ENCODE measurements around the gene YARS1.

Gene YARS1

DNA sequence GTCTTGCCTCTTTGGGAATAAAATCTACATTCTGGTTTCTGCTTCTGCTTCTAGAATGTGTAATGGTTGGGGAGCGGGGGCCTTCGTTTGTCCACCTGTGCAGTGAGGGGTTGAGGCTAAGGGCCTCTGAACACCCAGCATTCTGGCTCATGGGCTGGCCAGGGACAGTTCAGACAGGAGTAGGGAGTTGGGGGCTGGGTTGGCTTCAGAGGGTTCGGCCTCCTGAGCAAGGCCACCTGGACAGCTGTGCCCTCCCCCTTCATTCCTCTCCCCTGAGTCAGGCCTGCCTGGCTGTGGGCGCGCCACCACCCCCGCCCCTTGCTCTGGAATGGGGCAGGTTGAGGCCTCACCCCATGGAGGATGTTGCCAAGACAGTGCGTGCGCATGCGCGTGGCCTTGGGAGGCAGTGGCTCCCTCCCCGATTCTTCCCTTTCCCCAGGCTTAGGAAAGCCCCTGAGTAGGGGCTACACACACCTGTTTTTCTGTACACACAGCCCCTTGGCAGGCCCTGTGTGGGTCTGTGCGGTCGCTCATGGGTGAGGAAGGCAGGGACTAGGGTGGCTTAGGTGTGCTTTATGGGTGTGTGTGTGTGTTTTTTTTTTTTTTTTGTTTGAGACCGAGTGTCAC lies 57.0 kb downstream of the YARS1 start:
- H3K27ac ChIP-seq, result peak overlapping the region; percentile 77
- TF ChIP-seq, protein P1, sequence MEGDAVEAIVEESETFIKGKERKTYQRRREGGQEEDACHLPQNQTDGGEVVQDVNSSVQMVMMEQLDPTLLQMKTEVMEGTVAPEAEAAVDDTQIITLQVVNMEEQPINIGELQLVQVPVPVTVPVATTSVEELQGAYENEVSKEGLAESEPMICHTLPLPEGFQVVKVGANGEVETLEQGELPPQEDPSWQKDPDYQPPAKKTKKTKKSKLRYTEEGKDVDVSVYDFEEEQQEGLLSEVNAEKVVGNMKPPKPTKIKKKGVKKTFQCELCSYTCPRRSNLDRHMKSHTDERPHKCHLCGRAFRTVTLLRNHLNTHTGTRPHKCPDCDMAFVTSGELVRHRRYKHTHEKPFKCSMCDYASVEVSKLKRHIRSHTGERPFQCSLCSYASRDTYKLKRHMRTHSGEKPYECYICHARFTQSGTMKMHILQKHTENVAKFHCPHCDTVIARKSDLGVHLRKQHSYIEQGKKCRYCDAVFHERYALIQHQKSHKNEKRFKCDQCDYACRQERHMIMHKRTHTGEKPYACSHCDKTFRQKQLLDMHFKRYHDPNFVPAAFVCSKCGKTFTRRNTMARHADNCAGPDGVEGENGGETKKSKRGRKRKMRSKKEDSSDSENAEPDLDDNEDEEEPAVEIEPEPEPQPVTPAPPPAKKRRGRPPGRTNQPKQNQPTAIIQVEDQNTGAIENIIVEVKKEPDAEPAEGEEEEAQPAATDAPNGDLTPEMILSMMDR (IDR thresholded peaks at IDR 0.05), result no peak
- TF ChIP-seq ZFX (IDR thresholded peaks at IDR 0.05; ENCODE audit: borderline replicate concordance), result no peak

DNA sequence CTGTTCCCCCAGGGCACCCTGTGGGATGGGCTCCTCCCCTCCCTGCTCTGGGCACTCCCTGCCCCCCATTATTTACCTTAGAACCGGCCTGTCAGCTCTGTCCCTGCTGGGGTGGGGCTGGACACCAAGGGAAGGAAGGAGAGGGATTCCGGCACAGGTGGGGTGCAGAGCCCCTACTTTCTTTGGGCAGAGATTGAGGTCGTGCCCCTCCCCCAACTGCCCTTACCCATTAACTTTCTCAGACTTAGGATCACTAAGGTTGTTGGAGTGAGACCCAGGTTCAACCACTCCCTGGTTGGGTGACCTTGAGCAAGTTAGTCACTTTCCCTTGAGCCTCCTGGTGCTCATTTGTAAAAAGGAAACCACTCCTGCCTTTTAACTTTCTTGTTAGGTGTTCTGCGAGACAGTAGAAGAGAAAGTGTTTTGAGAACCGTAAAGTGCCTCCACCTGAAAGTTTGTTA lies 57.6 kb downstream of the YARS1 start:
- H3K27ac ChIP-seq, result peak overlapping the region; percentile 77
- no peak for TF ChIP-seq ZFX (IDR thresholded peaks at IDR 0.05; ENCODE audit: borderline replicate concordance)
- TF ChIP-seq, protein P1 (IDR thresholded peaks at IDR 0.05), result no peak

DNA sequence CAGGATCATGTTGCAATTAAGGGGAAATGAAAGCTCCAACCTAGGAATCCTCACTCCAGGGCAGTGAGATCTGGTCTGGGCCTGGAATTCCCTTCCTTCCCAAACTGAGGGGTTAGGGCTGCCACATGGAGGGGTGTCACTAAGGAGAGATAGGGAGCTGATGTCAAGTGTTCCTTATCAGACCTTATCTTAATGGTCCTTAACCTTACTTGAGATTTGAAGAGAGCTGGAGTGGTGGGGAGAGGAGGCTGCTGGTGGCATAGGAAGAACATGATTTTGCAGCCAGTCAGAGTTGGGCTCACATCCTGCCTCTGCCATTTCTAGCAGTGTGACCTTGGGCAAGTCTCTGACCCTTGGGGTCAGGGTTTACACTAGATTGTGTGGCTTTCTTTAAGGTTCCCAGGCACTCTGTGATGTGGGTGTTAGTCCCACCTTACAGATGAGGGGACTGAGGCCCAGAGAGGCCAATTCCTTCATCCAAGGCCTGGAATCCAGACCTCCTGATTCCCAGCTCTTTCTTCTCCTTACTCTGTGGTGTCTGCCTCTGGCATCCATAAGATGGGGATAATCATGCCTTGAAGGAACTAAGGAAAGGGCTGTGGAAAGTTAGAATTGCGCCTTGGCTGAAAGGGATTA lies 58.2 kb downstream of the YARS1 start:
- H3K27ac ChIP-seq, result peak overlapping the region; percentile 77
- TF ChIP-seq, protein P1 (IDR thresholded peaks at IDR 0.05), result no peak
- TF ChIP-seq ZFX (IDR thresholded peaks at IDR 0.05; ENCODE audit: borderline replicate concordance), result no peak

DNA sequence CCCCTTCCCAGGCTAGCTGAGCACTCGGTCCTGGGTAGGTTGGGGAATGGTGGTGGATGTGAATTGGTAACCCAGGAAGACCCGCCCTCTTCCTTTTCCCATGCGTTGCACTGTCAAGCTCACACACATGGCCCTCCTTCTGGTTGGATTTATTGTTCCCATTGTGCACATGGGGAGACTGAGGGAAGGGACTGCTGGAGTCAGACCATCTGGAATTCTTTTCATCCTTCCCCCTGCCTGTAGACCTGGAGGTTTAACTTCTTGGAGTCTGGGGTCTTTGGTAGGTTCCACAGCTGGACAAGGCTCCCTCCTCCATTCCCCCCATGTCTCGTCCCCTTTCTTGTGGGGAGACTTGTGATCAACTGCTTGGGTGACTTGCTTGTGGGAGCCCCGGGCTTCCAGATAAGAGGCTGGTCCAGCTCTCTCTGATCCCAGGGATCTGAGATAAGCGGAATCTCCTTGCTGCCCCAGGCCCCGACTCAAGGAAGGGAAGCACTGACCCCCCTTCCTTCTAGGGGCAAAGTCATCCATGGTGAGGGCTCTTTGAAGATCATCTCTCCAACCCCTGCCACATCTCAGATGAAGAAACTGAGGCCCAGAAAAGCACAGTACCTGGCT lies 58.9 kb downstream of the YARS1 start:
- H3K27ac ChIP-seq, result peak overlapping the region; percentile 77
- TF ChIP-seq, protein P1 (IDR thresholded peaks at IDR 0.05), result no peak
- no peak for TF ChIP-seq ZFX (IDR thresholded peaks at IDR 0.05; ENCODE audit: borderline replicate concordance)

DNA sequence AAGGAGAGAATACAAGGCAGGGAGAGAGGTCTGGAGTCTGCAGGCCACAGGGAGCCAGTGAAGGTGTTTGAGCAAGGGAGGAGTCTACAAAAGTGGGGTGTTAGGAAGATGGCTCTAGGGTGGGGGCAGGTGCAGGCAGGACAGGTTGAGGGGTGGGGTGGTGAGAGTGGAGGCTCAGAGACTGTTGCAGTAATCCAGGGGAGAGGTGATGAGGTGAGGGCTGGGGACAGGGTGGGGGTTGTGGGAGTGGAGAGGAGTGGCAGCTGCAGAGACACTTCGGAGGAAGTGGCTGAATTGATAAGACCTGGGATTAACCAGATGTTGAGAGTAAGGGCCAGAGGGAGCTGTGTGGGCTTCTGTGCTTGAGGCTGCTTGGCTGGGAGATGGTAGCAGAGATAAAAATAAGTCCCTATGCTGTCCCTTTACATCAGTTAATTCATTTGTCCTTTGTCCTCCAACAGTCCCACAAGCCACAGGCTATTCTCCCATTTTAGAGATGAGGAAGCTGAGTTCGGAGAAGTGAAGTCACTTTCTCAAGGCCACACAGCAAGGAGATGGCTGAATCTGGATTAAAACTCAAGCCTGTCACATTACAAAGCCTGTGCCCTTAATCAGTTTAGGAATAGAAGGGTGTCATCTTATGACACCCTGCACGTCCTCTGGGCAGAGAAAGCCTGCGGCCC lies 59.8 kb downstream of the YARS1 start:
- H3K27ac ChIP-seq, result 0 out of 2 replicates have a peak overlapping the region, but pooled peaks have one; percentile 12

DNA sequence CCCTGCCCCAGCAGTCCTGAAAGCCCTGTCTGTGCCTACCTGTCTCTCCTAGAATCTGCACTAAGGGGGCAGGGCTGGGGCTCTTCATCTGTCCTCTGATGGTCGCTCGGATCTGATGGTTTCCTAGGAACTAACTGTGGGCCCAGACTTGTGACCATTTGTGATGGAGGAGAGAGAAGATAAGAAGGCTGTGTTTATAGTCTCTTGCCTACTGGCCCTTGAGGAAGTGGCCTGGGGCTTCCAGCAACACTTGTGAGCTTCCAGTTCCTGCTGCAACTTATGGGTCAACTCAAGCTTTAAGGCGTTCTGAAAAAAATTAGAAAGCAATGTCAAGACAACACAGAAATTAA lies 61.4 kb downstream of the YARS1 start:
- TF ChIP-seq, protein P1 (IDR thresholded peaks at IDR 0.05), result no peak
- TF ChIP-seq ZFX (IDR thresholded peaks at IDR 0.05; ENCODE audit: borderline replicate concordance), result no peak
- H3K27ac ChIP-seq, result 0 out of 2 replicates have a peak overlapping the region, but pooled peaks have one; percentile 23

More for the DNA sequence above, 59.8 kb downstream of the YARS1 start:
- no peak for TF ChIP-seq ZFX (IDR thresholded peaks at IDR 0.05; ENCODE audit: borderline replicate concordance)
- TF ChIP-seq, protein P1 (IDR thresholded peaks at IDR 0.05), result no peak

Measured in 22Rv1 (cell line).